HepG2 (cell line): ENCODE results near the gene ARHGAP30. TPM values are rescaled to one million over a fixed set of nuclear protein-coding genes. Genes with fewer than 3 reads are reported as not detected.

Source experiments
- ARID2 ChIP-seq: sonication (generic); formaldehyde crosslinking; IDR thresholded peaks from 2 replicates; pipeline ENCODE4 v1.8.1; 2022; ENCODE audit warnings: mild to moderate bottlenecking, missing genetic modification reagents, borderline replicate concordance
- ATM ChIP-seq: fragments of 450-650 bp; IDR thresholded peaks from 2 replicates; pipeline ENCODE4 v1.7.1; 2017; ENCODE audit warnings: mild to moderate bottlenecking, borderline replicate concordance
- GATAD1 ChIP-seq: IDR thresholded peaks from 2 replicates; pipeline ENCODE4 v1.6.1; 2016; ENCODE audit warnings: missing genetic modification reagents, missing compliant biosample characterization
- HNF4G ChIP-seq, 2 experiments: sonication (generic) in 1 of 2; formaldehyde crosslinking in 1 of 2; IDR thresholded peaks; 2 replicates each; pipeline versions ENCODE4 v1.4.0 to v1.6.1; 2011 to 2020; ENCODE audit warnings: borderline replicate concordance in 2 of 2, low read depth in 2 of 2, mild to moderate bottlenecking in 2 of 2, low read length in 1 of 2, missing genetic modification reagents in 1 of 2, moderate library complexity in 1 of 2
- RARA ChIP-seq: IDR thresholded peaks from 2 replicates; pipeline ENCODE4 v1.6.1; 2016; ENCODE audit warnings: missing genetic modification reagents, missing compliant biosample characterization
- TSC22D2 ChIP-seq: sonication (generic); formaldehyde crosslinking; IDR thresholded peaks from 2 replicates; pipeline ENCODE4 v1.5.1; 2020; ENCODE audit warnings: missing genetic modification reagents, mild to moderate bottlenecking, borderline replicate concordance
- ZFX ChIP-seq: sonication (generic); formaldehyde crosslinking; IDR thresholded peaks from 2 replicates; pipeline ENCODE4 v1.4.0; 2020; ENCODE audit warnings: mild to moderate bottlenecking, low read depth, missing genetic modification reagents, moderate library complexity
- ZNF253 ChIP-seq: sonication (generic); formaldehyde crosslinking; IDR thresholded peaks from 2 replicates; pipeline ENCODE4 v1.8.0; 2022; ENCODE audit warnings: mild to moderate bottlenecking, missing genetic modification reagents, borderline replicate concordance
- ZNF451 ChIP-seq: sonication (generic); formaldehyde crosslinking; IDR thresholded peaks from 2 replicates; pipeline ENCODE4 v1.5.0; 2020; ENCODE audit warnings: mild to moderate bottlenecking, missing genetic modification reagents
- ZNF878 ChIP-seq: sonication (generic); formaldehyde crosslinking; IDR thresholded peaks from 2 replicates; pipeline ENCODE4 v1.8.1; 2023; ENCODE audit warnings: mild to moderate bottlenecking, missing genetic modification reagents, moderate library complexity
- polyA plus RNA-seq, 8 experiments: library from polyadenylated mRNA; depleted of rRNA in 3 of 8; stranded (reverse) in 7 of 8; unstranded in 1 of 8; fragments of >200 nt; fragmentation: Illumina TruSeq in 4 of 8; extraction: Trizol in 4 of 8; gene quantifications; 2 replicates each; pipeline versions ENCODE4 v1.2.1 to v1.2.3, GENCODE V29; 2011 to 2016; ENCODE audit warnings: low read depth in 4 of 8, missing spikeins in 1 of 8, mixed read lengths in 1 of 8; ENCODE audit not compliant: insufficient read depth in 1 of 8
- total RNA-seq, 5 experiments: library from RNA; depleted of rRNA; stranded (reverse); fragments of >200 nt; fragmentation: Illumina TruSeq; extraction: Trizol; gene quantifications; 2 replicates each; pipeline ENCODE4 v1.2.3, GENCODE V29; 2016; ENCODE audit warnings: low read depth in 1 of 5
- TF ChIP-seq, protein P1 (sequence below): sonication (generic); formaldehyde crosslinking; IDR thresholded peaks from 2 replicates; pipeline ENCODE4 v1.8.1; 2022; ENCODE audit warnings: low read depth, mild to moderate bottlenecking, missing genetic modification reagents
- TF ChIP-seq, protein P2 (sequence below): IDR thresholded peaks from 2 replicates; pipeline ENCODE4 v1.6.1; 2016; ENCODE audit warnings: missing compliant biosample characterization, missing genetic modification reagents, borderline replicate concordance
- TF ChIP-seq, protein P3 (sequence below): sonication (generic); formaldehyde crosslinking; IDR thresholded peaks from 2 replicates; pipeline ENCODE4 v1.4.0; 2020; ENCODE audit warnings: missing genetic modification reagents
- TF ChIP-seq, protein P4 (sequence below): sonication (generic); formaldehyde crosslinking; IDR thresholded peaks from 2 replicates; pipeline ENCODE4 v1.5.0; 2020; ENCODE audit warnings: missing genetic modification reagents, mild to moderate bottlenecking, borderline replicate concordance

ARHGAP30 gene
- total and polyA plus RNA-seq, 2 of the 13 experiments (the other 11 are each of a cell fraction or from before 2014, with no cell fraction given), result 0.13 to 0.20 TPM

DNA sequence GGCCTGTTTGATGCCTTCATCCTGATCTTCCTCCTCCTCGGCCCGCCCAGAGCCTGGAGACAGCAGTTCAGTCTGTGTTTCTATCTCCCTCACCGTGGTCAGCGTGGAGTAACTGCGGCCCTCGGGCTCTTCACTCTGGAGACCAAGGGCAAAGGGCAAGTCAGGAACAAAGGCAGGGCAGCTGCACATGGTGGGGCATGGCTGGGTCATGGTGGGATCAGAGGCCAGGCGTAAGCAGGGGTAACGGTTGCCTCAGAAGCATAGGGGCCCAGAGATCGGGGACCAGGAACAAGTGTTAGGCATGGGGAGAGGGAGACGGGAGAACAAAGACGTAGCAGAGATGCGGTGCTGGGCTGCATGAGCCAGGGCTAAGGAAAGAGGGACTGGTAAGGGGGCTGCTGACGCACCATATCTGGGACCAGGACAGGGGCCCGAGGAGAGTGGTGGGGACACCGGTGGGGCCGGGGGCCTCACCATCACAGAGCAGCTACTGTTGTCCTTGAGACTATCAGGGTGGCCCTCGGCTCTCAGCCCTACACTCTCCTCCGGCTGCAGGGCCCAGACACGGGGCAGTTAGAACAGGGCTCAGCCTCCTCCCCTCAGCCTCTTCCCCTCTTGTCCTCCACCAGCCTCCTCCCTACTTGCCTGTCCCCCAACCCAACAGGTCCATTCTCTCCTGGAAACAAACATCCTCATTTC, 3.2 kb upstream of the ARHGAP30 start (continued):
- TF ChIP-seq ATM (no peak), GATAD1 (CRISPR knock-in tag) (no peak), ZNF253 (CRISPR knock-in tag) (no peak), HNF4G (IDR thresholded peaks at IDR 0.05; ENCODE audit: borderline replicate concordance, low read depth, low read length) (peak; percentile 47), HNF4G (CRISPR knock-in tag; IDR thresholded peaks at IDR 0.05; ENCODE audit: borderline replicate concordance, low read depth) (no peak), RARA (peak; percentile 84), ZNF451 (CRISPR knock-in tag) (no peak), TSC22D2 (CRISPR knock-in tag) (no peak), ARID2 (CRISPR knock-in tag) (no peak), ZFX (CRISPR knock-in tag) (peak; percentile 75; the same call in 1 of the 2 replicates), ZNF878 (CRISPR knock-in tag) (no peak)
- TF ChIP-seq, protein P1, sequence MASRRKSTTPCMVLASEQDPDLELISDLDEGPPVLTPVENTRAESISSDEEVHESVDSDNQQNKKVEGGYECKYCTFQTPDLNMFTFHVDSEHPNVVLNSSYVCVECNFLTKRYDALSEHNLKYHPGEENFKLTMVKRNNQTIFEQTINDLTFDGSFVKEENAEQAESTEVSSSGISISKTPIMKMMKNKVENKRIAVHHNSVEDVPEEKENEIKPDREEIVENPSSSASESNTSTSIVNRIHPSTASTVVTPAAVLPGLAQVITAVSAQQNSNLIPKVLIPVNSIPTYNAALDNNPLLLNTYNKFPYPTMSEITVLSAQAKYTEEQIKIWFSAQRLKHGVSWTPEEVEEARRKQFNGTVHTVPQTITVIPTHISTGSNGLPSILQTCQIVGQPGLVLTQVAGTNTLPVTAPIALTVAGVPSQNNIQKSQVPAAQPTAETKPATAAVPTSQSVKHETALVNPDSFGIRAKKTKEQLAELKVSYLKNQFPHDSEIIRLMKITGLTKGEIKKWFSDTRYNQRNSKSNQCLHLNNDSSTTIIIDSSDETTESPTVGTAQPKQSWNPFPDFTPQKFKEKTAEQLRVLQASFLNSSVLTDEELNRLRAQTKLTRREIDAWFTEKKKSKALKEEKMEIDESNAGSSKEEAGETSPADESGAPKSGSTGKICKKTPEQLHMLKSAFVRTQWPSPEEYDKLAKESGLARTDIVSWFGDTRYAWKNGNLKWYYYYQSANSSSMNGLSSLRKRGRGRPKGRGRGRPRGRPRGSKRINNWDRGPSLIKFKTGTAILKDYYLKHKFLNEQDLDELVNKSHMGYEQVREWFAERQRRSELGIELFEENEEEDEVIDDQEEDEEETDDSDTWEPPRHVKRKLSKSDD (CRISPR knock-in tag), result 0 out of 2 replicates have a peak, but pooled peaks have one; percentile 33
- TF ChIP-seq, protein P2, sequence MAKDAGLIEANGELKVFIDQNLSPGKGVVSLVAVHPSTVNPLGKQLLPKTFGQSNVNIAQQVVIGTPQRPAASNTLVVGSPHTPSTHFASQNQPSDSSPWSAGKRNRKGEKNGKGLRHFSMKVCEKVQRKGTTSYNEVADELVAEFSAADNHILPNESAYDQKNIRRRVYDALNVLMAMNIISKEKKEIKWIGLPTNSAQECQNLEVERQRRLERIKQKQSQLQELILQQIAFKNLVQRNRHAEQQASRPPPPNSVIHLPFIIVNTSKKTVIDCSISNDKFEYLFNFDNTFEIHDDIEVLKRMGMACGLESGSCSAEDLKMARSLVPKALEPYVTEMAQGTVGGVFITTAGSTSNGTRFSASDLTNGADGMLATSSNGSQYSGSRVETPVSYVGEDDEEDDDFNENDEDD (CRISPR knock-in tag), result no peak
- TF ChIP-seq, protein P3, sequence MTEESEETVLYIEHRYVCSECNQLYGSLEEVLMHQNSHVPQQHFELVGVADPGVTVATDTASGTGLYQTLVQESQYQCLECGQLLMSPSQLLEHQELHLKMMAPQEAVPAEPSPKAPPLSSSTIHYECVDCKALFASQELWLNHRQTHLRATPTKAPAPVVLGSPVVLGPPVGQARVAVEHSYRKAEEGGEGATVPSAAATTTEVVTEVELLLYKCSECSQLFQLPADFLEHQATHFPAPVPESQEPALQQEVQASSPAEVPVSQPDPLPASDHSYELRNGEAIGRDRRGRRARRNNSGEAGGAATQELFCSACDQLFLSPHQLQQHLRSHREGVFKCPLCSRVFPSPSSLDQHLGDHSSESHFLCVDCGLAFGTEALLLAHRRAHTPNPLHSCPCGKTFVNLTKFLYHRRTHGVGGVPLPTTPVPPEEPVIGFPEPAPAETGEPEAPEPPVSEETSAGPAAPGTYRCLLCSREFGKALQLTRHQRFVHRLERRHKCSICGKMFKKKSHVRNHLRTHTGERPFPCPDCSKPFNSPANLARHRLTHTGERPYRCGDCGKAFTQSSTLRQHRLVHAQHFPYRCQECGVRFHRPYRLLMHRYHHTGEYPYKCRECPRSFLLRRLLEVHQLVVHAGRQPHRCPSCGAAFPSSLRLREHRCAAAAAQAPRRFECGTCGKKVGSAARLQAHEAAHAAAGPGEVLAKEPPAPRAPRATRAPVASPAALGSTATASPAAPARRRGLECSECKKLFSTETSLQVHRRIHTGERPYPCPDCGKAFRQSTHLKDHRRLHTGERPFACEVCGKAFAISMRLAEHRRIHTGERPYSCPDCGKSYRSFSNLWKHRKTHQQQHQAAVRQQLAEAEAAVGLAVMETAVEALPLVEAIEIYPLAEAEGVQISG (CRISPR knock-in tag), result peak; percentile 17; the same call in 1 of the 2 replicates
- TF ChIP-seq, protein P4, sequence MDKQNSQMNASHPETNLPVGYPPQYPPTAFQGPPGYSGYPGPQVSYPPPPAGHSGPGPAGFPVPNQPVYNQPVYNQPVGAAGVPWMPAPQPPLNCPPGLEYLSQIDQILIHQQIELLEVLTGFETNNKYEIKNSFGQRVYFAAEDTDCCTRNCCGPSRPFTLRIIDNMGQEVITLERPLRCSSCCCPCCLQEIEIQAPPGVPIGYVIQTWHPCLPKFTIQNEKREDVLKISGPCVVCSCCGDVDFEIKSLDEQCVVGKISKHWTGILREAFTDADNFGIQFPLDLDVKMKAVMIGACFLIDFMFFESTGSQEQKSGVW (CRISPR knock-in tag), result 0 out of 2 replicates have a peak, but pooled peaks have one; percentile 60
